ENCODE measurements around the gene ZNF142. TPM values are rescaled to one million over a fixed set of nuclear protein-coding genes. Genes with fewer than 3 reads are reported as not detected.

The ZNF142 gene
- total RNA-seq, 1 experiment from 2014 or later: 35.5 TPM

DNA sequence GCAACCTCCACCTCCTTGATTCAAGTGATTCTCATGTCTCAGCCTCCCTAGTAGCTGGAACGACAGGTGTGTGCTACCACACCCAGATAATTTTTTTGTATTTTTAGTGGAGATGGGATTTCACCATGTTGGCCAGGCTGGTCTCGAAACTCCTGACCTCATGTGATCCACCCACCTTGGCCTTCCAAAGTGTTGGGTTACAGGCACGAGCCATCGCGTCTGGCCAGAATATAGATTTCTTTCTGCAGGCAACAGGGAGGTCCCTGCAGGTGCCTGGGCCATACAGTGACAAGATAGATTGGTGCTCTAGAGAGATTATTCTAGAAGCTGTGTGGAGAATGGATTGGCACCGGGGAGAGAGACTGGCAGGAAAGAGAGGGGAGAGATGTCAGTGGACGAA, 38.4 kb downstream of the ZNF142 start:
- no peaks in the 10 kb centered on the region for H3K79me2 ChIP-seq (ENCODE audit: low read length)
- no peaks in the 10 kb centered on the region for H3K36me3 ChIP-seq (ENCODE audit: low read depth, low read length)
- H3K9me3 ChIP-seq (ENCODE audit: low read length): no peaks in the 10 kb centered on the region
- no peaks in the 10 kb centered on the region for H3K27me3 ChIP-seq (ENCODE audit: low read length)
- ChIA-PET CTCF (no interaction called here), POLR2A (ENCODE audit: unreplicated experiment) (no interaction called here)
- H3K9ac ChIP-seq (ENCODE audit: low read length): no peak overlapping the region
- no peaks in the 10 kb centered on the region for H3F3A ChIP-seq (ENCODE audit: low read length, unreplicated experiment)
- no peak overlapping the region for H3K4me2 ChIP-seq (ENCODE audit: low read length)
- no peaks in the 10 kb centered on the region for H3K4me1 ChIP-seq (ENCODE audit: insufficient read depth, low read length)
- H4K20me1 ChIP-seq (ENCODE audit: low read length): no peaks in the 10 kb centered on the region
- DNase-seq: no peak
- no TSS peak for BruUV-seq (replicated peaks)
- H3K4me3 ChIP-seq (ENCODE audit: low read length): no peak overlapping the region
- no peak overlapping the region for H2AFZ ChIP-seq (ENCODE audit: low read length)
- TF ChIP-seq EZH2 (IDR thresholded peaks at IDR 0.05; ENCODE audit: low read length, unreplicated experiment): no peak
- no peak for TF ChIP-seq EZH2phosphoT487 (IDR thresholded peaks at IDR 0.05; ENCODE audit: borderline replicate concordance, low read length)
- TF ChIP-seq, protein P1, sequence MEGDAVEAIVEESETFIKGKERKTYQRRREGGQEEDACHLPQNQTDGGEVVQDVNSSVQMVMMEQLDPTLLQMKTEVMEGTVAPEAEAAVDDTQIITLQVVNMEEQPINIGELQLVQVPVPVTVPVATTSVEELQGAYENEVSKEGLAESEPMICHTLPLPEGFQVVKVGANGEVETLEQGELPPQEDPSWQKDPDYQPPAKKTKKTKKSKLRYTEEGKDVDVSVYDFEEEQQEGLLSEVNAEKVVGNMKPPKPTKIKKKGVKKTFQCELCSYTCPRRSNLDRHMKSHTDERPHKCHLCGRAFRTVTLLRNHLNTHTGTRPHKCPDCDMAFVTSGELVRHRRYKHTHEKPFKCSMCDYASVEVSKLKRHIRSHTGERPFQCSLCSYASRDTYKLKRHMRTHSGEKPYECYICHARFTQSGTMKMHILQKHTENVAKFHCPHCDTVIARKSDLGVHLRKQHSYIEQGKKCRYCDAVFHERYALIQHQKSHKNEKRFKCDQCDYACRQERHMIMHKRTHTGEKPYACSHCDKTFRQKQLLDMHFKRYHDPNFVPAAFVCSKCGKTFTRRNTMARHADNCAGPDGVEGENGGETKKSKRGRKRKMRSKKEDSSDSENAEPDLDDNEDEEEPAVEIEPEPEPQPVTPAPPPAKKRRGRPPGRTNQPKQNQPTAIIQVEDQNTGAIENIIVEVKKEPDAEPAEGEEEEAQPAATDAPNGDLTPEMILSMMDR (conservative IDR thresholded peaks at IDR 0.05; ENCODE audit: low read depth, low read length): no peak
- no peak overlapping the region for H3K27ac ChIP-seq (ENCODE audit: low read length)
- H3K9me2 ChIP-seq (replicated peaks; ENCODE audit: low read length): no peaks in the 10 kb centered on the region
- intact Hi-C loops (cut with micrococcal nuclease): no loop called here
- no peak for ATAC-seq

DNA sequence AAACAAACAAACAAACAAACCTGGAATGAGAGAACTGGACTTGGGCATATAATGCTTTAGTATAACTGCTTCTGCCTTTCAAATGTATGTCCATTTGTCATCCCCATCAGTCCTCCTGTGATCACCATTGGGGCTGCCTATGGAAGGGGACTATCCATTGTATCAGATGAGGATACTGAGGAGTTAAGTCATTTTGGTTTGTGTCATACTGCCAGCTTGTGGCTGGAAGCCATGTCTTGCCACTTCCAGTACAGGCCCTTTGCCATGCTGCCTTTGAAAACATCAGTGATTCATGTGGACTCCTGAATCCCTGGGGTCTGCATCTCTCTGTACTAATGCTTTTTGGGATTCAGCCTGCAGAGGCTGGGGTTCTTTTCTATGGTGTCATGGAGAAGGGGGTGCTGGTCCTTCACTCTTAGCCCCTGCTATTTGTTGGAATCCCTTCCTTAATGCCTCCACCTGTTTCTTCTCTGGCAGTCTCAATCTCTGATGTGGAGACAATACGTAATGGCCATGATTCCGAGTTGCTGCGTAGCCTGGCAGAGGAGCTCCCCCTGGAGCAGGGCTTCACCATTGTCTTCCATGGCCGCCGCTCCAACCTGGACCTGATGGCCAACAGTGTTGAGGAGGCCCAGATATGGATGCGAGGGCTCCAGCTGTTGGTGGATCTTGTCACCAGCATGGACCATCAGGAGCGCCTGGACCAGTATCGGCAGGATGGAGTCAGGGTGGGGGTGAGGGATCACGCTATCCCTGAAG, 41.1 kb downstream of the ZNF142 start:
- H3K9me3 ChIP-seq (ENCODE audit: low read length): no peaks in the 10 kb centered on the region
- H3K36me3 ChIP-seq (ENCODE audit: low read depth, low read length): no peaks in the 10 kb centered on the region
- CTCF ChIA-PET: no interaction called here
- ATAC-seq (peak; percentile 77), DNase-seq (peak; percentile 49)
- H3K4me1 ChIP-seq (ENCODE audit: insufficient read depth, low read length): no peaks in the 10 kb centered on the region
- no peaks in the 10 kb centered on the region for H4K20me1 ChIP-seq (ENCODE audit: low read length)
- no peaks in the 10 kb centered on the region for H3K9me2 ChIP-seq (replicated peaks; ENCODE audit: low read length)
- intact Hi-C loops (cut with micrococcal nuclease): loop anchor here (1.0 kb wide), 1 partner anchor 212 kb away; no protein-coding TSS in a partner anchor
- TF ChIP-seq, protein P1 (conservative IDR thresholded peaks at IDR 0.05; ENCODE audit: low read depth, low read length): peak; percentile 44
- TF ChIP-seq EZH2 (IDR thresholded peaks at IDR 0.05; ENCODE audit: low read length, unreplicated experiment): no peak
- H3K27ac ChIP-seq (ENCODE audit: low read length): no peak overlapping the region
- H3K27me3 ChIP-seq (ENCODE audit: low read length): no peaks in the 10 kb centered on the region
- no peak overlapping the region for H3K9ac ChIP-seq (ENCODE audit: low read length)
- POLR2A ChIA-PET (ENCODE audit: unreplicated experiment): no interaction called here
- no TSS peak for BruUV-seq (replicated peaks)
- no peak overlapping the region for H2AFZ ChIP-seq (ENCODE audit: low read length)
- no peaks in the 10 kb centered on the region for H3F3A ChIP-seq (ENCODE audit: low read length, unreplicated experiment)
- no peak overlapping the region for H3K4me3 ChIP-seq (ENCODE audit: low read length)
- H3K4me2 ChIP-seq (ENCODE audit: low read length): no peak overlapping the region
- no peaks in the 10 kb centered on the region for H3K79me2 ChIP-seq (ENCODE audit: low read length)

DNA sequence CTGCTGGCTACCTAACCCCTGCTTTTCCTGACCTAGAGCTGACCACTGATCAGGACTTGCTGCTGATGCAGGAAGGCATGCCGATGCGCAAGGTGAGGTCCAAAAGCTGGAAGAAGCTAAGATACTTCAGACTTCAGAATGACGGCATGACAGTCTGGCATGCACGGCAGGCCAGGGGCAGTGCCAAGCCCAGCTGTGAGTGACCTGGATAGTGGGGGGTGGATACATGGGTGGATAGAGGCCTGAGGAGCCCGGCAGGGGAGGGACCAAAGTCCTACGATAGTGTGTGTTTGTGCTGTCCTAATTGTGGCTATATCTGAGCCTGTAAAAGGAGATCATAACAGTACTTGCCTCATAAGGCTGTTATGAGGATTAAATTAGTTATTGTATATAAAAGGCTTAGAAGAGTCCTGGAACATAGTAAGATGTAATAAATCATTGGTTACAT, 43.5 kb downstream of the ZNF142 start:
- Histone ChIP-seq H3K36me3 (ENCODE audit: low read depth, low read length) (no peaks in the 10 kb centered on the region), H3K79me2 (ENCODE audit: low read length) (no peaks in the 10 kb centered on the region), H3K4me2 (ENCODE audit: low read length) (no peak overlapping the region), H3K27ac (ENCODE audit: low read length) (no peak overlapping the region), H3K27me3 (ENCODE audit: low read length) (no peaks in the 10 kb centered on the region), H3K4me1 (ENCODE audit: insufficient read depth, low read length) (no peaks in the 10 kb centered on the region), H3K9ac (ENCODE audit: low read length) (no peak overlapping the region), H2AFZ (ENCODE audit: low read length) (no peak overlapping the region), H3K9me3 (ENCODE audit: low read length) (no peaks in the 10 kb centered on the region), H3F3A (ENCODE audit: low read length, unreplicated experiment) (no peaks in the 10 kb centered on the region), H4K20me1 (ENCODE audit: low read length) (no peaks in the 10 kb centered on the region), H3K4me3 (ENCODE audit: low read length) (no peak overlapping the region), H3K9me2 (replicated peaks; ENCODE audit: low read length) (no peaks in the 10 kb centered on the region)
- ChIA-PET CTCF (no interaction called here), POLR2A (ENCODE audit: unreplicated experiment) (no interaction called here)
- ATAC-seq (no peak), DNase-seq (no peak)
- TF ChIP-seq EZH2 (IDR thresholded peaks at IDR 0.05; ENCODE audit: low read length, unreplicated experiment) (no peak), EZH2phosphoT487 (IDR thresholded peaks at IDR 0.05; ENCODE audit: borderline replicate concordance, low read length) (no peak)
- TF ChIP-seq, protein P1 (conservative IDR thresholded peaks at IDR 0.05; ENCODE audit: low read depth, low read length): no peak
- BruUV-seq (replicated peaks): no TSS peak
- intact Hi-C loops (cut with micrococcal nuclease): no loop called here
